Measurements from ENCODE around the gene ERVH48-1. TPM values are rescaled to one million over a fixed set of nuclear protein-coding genes. Genes with fewer than 3 reads are reported as not detected.
"Not testable (repeated sequence)": the region's sequence is repeated elsewhere in the genome, so short reads cannot be mapped to it uniquely, and the experiment has no call there.

ERVH48-1 gene
- total RNA-seq, 1 experiment from 2014 or later = not detected

DNA sequence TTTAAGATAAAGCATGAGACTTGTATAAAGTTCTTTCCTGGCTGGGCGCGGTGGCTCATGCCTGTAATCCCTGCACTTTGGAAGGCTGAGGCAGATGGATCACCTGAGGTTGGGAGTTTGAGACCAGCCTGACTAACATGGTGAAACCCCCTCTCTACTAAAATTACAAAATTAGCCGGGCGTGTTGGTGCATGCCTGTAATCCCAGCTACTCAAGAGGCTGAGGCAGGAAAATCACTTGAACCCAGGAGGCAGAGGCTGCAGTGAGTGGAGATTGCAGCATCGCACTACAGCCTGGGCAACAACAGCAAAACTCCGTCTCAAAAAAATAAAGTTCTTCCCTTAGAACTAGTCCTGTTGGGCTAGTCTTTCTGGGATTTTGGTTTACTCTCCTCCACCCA lies 13.5 kb downstream of the ERVH48-1 start:
- not testable (repeated sequence) for DNase-seq (ENCODE audit: extremely low read depth, low read depth)

DNA sequence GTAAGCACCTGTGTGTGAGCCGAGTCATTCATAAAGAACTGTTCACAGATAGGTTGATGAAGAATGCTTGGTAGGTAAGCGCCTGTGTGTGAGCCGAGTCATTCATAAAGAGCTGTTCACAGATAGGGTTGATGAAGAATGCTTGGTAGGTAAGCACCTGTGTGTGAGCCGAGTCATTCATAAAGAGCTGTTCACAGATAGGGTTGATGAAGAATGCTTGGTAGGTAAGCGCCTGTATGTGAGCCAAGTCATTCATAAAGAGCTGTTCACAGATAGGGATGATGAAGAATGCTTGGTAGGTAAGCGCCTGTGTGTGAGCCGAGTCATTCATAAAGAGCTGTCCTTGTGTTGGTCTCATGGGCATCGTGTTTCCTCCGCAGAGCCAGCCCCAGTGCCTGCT lies 16.9 kb downstream of the ERVH48-1 start:
- DNase-seq (ENCODE audit: extremely low read depth, low read depth) = not testable (repeated sequence)

GRCh38 chr21:42906233-42906632 lies 19.2 kb downstream of the ERVH48-1 start:
- no peak for DNase-seq (ENCODE audit: extremely low read depth, low read depth)

GRCh38 chr21:42905195-42905594 lies 20.2 kb downstream of the ERVH48-1 start:
- no peak for DNase-seq (ENCODE audit: extremely low read depth, low read depth)

GRCh38 chr21:42903817-42904216 lies 21.6 kb downstream of the ERVH48-1 start:
- DNase-seq (ENCODE audit: extremely low read depth, low read depth) = no peak

- DNase-seq (ENCODE audit: extremely low read depth, low read depth) = no peak
Measured at GRCh38 chr21:42900446-42900845, 25.0 kb downstream of the ERVH48-1 start.

DNA sequence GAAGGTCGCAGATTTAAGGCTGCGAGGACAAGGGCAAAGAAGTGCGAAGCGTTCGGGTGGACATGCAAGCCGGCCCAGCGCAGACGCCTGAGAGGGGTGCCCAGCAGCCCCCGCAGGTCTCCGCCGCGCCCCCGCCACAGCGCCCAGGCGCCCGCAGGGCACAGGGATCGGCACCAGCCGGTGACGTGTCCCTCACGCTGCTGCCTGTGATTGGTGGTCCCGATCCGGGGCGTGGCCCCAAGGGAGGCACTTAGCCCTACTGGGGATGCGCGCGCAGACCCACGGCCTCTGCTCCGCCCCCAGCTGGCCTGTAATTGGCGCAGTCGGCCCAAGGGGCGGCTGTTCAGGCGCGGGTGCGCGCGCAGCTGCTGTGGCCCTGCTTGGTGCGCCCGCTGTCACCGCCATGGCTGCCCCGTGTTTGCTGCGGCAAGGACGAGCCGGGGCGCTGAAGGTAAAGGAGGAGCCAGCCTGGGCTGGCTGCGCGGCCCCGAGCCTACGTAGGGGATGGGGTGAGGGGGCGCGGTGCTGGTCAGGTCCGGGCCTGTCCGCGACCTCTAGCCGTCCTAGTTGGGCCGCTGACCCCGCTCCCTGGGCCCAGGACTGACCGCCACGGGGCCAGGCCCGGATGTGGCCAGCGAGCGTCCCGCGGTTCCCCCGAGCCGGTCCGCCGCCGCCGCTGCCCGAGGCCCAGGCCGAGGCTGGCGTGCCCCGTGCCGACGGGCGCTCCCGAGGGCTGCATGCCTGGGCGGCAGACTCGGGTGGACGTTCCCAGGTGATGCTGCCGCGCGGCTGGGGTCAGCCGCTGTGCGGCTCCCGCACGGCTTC lies 32.3 kb downstream of the ERVH48-1 start, which contains the start of gene NDUFV3:
Gene NDUFV3 (plus strand): TSS at position 379 of the 825 bp plus-strand sequence. CDS start 25 bp downstream, at position 404.
- peak; percentile 96 for DNase-seq (ENCODE audit: extremely low read depth, low read depth)

DNA sequence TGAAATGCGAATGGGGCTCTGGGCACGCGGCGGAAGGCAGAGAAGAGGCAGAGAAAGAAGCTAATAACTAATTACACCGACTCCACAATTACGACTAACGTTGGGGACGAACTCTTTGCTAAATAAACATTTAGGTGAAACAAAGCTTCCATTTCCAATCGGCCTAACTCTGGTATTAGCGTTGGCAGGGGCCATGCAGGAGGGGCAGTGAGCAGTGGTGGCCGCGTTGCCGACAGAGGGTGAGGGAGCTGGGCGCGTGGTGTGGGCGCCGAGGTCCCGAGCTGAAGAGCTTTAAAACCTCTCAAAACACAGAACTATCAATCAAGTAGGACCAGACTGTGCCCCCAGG lies 32.9 kb downstream of the ERVH48-1 start:
- DNase-seq (ENCODE audit: extremely low read depth, low read depth) = no peak

GRCh38 chr21:42887326-42887725 lies 38.1 kb downstream of the ERVH48-1 start:
- DNase-seq (ENCODE audit: extremely low read depth, low read depth) = no peak

- no peak for DNase-seq (ENCODE audit: extremely low read depth, low read depth)
Measured at GRCh38 chr21:42883921-42884320, 41.5 kb downstream of the ERVH48-1 start.

GRCh38 chr21:42880352-42880751 lies 45.1 kb downstream of the ERVH48-1 start:
- no peak for DNase-seq (ENCODE audit: extremely low read depth, low read depth)

DNA sequence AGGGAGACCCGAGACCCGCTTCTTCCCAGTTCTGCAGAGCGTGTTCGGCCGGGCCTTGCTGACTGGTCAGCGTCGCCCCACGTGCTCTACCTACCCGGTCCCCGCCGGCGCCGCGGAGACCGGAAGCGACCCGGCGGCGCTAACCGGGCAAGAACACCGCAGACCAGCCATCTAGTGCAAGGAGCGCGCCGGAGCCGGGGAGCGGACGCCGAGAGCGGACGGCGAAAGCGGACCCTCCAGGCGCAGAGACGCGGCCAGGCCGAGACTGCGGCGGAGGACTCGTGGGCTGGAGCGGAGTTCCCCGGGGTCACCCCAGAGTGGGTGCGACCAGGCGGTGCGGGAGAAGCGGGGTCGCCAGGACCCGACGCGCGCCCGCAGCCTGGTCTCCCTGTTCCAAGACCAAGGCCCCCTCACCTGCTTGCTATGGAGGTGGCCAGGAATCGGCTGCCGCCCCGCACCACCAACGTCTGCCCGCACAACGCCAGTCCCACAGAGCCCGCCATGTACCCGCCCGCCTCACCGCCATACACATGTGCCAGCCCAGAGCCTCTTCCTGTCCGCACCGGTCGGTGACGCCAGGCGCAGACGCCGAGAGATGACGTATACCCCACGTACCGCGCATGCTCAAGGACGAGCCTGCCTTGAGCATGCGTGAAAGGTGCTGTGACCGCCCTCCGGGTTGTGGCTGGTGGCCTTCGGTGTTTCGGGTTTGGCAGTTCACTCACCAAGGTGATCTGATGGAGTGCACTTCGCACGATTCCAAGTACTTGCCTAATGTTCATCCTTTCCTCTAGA lies 46.2 kb downstream of the ERVH48-1 start, which contains the start of gene WDR4:
Gene WDR4 (minus strand): TSS at position 547 of the 795 bp plus-strand sequence. CDS start 44 bp downstream, at position 503.
- DNase-seq (ENCODE audit: extremely low read depth, low read depth) = peak; percentile 92

- no peak for DNase-seq (ENCODE audit: extremely low read depth, low read depth)
Measured at GRCh38 chr21:42878678-42878992, 46.8 kb downstream of the ERVH48-1 start.

- DNase-seq (ENCODE audit: extremely low read depth, low read depth) = not testable (repeated sequence)
Measured at GRCh38 chr21:42875811-42876210, 49.6 kb downstream of the ERVH48-1 start.

DNA sequence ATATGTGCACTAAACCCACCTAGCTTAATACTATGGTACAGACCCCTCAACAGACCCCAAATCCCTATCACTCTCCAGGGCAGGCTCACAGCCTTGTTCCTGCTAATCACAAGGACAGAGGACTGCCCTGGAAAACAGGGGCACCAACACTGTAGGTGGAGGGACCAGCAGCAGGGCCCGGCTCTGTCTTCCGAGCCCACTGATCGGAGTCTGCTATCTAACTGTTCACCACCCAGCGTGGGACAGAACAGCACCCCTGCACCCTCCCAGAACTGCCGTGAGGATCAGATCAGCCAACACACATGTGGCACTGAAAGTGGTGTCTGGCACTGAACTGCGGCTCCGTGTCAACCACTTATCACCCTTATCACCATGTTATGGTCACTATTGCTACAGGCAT lies 52.3 kb downstream of the ERVH48-1 start:
- DNase-seq (ENCODE audit: extremely low read depth, low read depth) = no peak

GRCh38 chr21:42868196-42868595 lies 57.2 kb downstream of the ERVH48-1 start:
- no peak for DNase-seq (ENCODE audit: extremely low read depth, low read depth)

Small RNA genes lying within 50 kb of the gene (small RNA-seq; reads per million reads assigned to genes)
- gene MIR5692B = 0 reads per million in 2 experiments

Other genes with a start within 250 kb of the ERVH48-1 start
- 8.8 and 9.8 TPM in 2 replicates for gene WDR4, start 46.1 kb downstream of the ERVH48-1 start, total RNA-seq (2014; rRNA removed; shearing (Covaris generic))
- 28.0 and 30.1 TPM in 2 replicates for gene NDUFV3, start 32.3 kb downstream of the ERVH48-1 start, total RNA-seq (2014; rRNA removed; shearing (Covaris generic))
- gene PKNOX1, start 48.9 kb upstream of the ERVH48-1 start, total RNA-seq (2014; rRNA removed; shearing (Covaris generic)) = 9.7 and 9.8 TPM in 2 replicates
- 44.9 and 46.2 TPM in 2 replicates for gene CBS, start 150.2 kb upstream of the ERVH48-1 start, total RNA-seq (2014; rRNA removed; shearing (Covaris generic))
- 23.2 and 26.8 TPM in 2 replicates for gene U2AF1, start 181.9 kb upstream of the ERVH48-1 start, total RNA-seq (2014; rRNA removed; shearing (Covaris generic))
- not detected in 2 replicates for gene CRYAA, start 243.4 kb upstream of the ERVH48-1 start, total RNA-seq (2014; rRNA removed; shearing (Covaris generic))

All from NCI-H460 (cell line).